ENCODE results near the gene CBX1.

Gene CBX1

DNA sequence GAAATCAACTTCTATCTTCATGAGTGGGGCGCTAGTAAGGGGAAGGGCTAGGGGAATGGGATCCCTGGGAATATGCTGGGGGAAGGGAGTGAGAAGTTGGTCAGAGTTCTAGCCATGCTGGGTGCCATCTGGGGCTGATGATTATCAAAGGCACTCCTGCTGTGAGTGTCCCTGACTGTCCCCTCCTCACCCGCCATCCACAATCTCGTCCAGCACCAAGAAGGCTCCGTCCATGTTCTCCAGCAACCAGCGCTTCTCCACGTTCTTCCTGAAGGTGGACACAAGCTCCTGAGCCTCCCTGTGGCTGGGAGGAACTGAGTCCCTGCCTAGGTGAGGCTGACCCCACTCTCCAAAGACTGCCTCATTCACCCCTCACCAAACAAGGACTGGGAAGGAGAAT is 69.3 kb downstream of the CBX1 start:
- no peaks in the 10 kb centered on the region for H3F3A ChIP-seq (ENCODE audit: insufficient read depth, low read length)
- no peak for TF ChIP-seq EZH2 (optimal IDR thresholded peaks at IDR 0.05; ENCODE audit: low read depth, low read length)
- TF ChIP-seq, protein P1, sequence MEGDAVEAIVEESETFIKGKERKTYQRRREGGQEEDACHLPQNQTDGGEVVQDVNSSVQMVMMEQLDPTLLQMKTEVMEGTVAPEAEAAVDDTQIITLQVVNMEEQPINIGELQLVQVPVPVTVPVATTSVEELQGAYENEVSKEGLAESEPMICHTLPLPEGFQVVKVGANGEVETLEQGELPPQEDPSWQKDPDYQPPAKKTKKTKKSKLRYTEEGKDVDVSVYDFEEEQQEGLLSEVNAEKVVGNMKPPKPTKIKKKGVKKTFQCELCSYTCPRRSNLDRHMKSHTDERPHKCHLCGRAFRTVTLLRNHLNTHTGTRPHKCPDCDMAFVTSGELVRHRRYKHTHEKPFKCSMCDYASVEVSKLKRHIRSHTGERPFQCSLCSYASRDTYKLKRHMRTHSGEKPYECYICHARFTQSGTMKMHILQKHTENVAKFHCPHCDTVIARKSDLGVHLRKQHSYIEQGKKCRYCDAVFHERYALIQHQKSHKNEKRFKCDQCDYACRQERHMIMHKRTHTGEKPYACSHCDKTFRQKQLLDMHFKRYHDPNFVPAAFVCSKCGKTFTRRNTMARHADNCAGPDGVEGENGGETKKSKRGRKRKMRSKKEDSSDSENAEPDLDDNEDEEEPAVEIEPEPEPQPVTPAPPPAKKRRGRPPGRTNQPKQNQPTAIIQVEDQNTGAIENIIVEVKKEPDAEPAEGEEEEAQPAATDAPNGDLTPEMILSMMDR (IDR thresholded peaks at IDR 0.05; ENCODE audit: low read length): no peak
- no peak for TF ChIP-seq EZH2phosphoT487 (IDR thresholded peaks at IDR 0.05; ENCODE audit: low read length)
- H4K20me1 ChIP-seq (ENCODE audit: insufficient read depth, low read length): no peaks in the 10 kb centered on the region
- H3K27me3 ChIP-seq (replicated peaks; ENCODE audit: insufficient read depth, low read length): 0 out of 2 replicates have a peak, but pooled peaks cover 3% of the 10 kb centered on the region
- H3K4me2 ChIP-seq (ENCODE audit: low read depth, low read length): no peak overlapping the region
- H2AFZ ChIP-seq (ENCODE audit: low read length): no peak overlapping the region
- H3K36me3 ChIP-seq (replicated peaks; ENCODE audit: insufficient read depth, low read length): no peaks in the 10 kb centered on the region
- no peaks in the 10 kb centered on the region for H3K79me2 ChIP-seq (ENCODE audit: low read length)
- no peak overlapping the region for H3K27ac ChIP-seq (ENCODE audit: low read length)
- H3K4me3 ChIP-seq (ENCODE audit: low read length): no peak overlapping the region
- no peaks in the 10 kb centered on the region for H3K9me2 ChIP-seq (replicated peaks; ENCODE audit: insufficient read depth, low read length)
- no peaks in the 10 kb centered on the region for H3K4me1 ChIP-seq (ENCODE audit: low read length)
- H3K9ac ChIP-seq (ENCODE audit: low read length): no peak overlapping the region
- DNase-seq: no peak
- no peaks in the 10 kb centered on the region for H3K9me3 ChIP-seq (replicated peaks; ENCODE audit: insufficient read depth, low read length)

DNA sequence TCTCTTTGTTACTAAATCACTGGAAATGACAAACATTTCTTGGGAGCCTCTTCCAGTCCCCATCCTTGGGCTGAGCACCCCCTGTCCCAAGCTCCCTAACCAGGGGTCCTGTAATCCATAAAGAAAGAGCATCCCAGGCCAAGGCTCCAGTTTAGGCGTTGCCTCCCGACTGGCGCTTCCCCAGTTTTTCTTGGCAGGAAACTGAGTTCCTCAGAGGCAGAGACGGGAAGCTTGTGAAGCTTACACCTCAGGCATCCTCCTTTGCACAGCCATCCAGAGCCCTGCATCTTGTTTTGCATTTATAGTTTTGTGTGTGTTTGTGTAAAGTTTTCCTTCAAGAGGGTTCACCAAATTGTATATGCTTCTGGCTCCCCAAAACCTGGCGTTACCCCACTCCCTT is 70.7 kb downstream of the CBX1 start:
- no peak overlapping the region for H3K4me2 ChIP-seq (ENCODE audit: low read depth, low read length)
- no peaks in the 10 kb centered on the region for H4K20me1 ChIP-seq (ENCODE audit: insufficient read depth, low read length)
- H3K27ac ChIP-seq (ENCODE audit: low read length): no peak overlapping the region
- H3K79me2 ChIP-seq (ENCODE audit: low read length): no peaks in the 10 kb centered on the region
- no peak overlapping the region for H3K9ac ChIP-seq (ENCODE audit: low read length)
- TF ChIP-seq EZH2 (optimal IDR thresholded peaks at IDR 0.05; ENCODE audit: low read depth, low read length) (no peak), EZH2phosphoT487 (IDR thresholded peaks at IDR 0.05; ENCODE audit: low read length) (no peak)
- TF ChIP-seq, protein P1 (IDR thresholded peaks at IDR 0.05; ENCODE audit: low read length): no peak
- H2AFZ ChIP-seq (ENCODE audit: low read length): no peak overlapping the region
- H3K4me1 ChIP-seq (ENCODE audit: low read length): peaks cover 14% of the 10 kb centered on the region
- H3F3A ChIP-seq (ENCODE audit: insufficient read depth, low read length): no peaks in the 10 kb centered on the region
- no peaks in the 10 kb centered on the region for H3K9me2 ChIP-seq (replicated peaks; ENCODE audit: insufficient read depth, low read length)
- no peak overlapping the region for H3K4me3 ChIP-seq (ENCODE audit: low read length)
- no peaks in the 10 kb centered on the region for H3K36me3 ChIP-seq (replicated peaks; ENCODE audit: insufficient read depth, low read length)
- no peaks in the 10 kb centered on the region for H3K27me3 ChIP-seq (replicated peaks; ENCODE audit: insufficient read depth, low read length)
- no peaks in the 10 kb centered on the region for H3K9me3 ChIP-seq (replicated peaks; ENCODE audit: insufficient read depth, low read length)
- DNase-seq: no peak

DNA sequence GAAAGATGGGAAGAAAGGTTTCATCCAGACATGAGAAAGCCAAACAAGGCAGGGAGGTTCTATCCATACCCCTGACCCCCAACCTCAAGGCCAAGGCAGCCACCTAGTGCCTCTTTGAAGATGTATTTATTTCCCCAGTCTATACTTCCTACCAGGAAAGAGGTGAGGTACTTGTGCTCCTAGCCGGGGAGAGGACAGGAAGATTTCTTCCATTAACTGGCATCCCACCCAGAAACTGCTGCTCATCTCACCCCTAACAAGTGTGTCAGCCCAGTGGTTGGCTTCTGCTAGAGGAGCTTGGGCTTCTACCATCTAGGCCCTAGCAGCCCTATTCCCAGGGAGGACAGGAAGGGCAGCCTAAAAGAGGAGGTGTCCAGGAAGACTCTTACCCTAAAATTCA is 72.5 kb downstream of the CBX1 start:
- H3F3A ChIP-seq (ENCODE audit: insufficient read depth, low read length): peaks cover 11% of the 10 kb centered on the region
- H3K79me2 ChIP-seq (ENCODE audit: low read length): no peaks in the 10 kb centered on the region
- no peaks in the 10 kb centered on the region for H3K36me3 ChIP-seq (replicated peaks; ENCODE audit: insufficient read depth, low read length)
- H3K9ac ChIP-seq (ENCODE audit: low read length): no peak overlapping the region
- no peaks in the 10 kb centered on the region for H3K9me3 ChIP-seq (replicated peaks; ENCODE audit: insufficient read depth, low read length)
- DNase-seq: no peak
- H3K4me2 ChIP-seq (ENCODE audit: low read depth, low read length): no peak overlapping the region
- no peak overlapping the region for H3K4me3 ChIP-seq (ENCODE audit: low read length)
- no peaks in the 10 kb centered on the region for H3K27me3 ChIP-seq (replicated peaks; ENCODE audit: insufficient read depth, low read length)
- H4K20me1 ChIP-seq (ENCODE audit: insufficient read depth, low read length): no peaks in the 10 kb centered on the region
- no peak overlapping the region for H3K27ac ChIP-seq (ENCODE audit: low read length)
- no peak overlapping the region for H2AFZ ChIP-seq (ENCODE audit: low read length)
- TF ChIP-seq, protein P1 (IDR thresholded peaks at IDR 0.05; ENCODE audit: low read length): no peak
- no peak for TF ChIP-seq EZH2 (optimal IDR thresholded peaks at IDR 0.05; ENCODE audit: low read depth, low read length)
- TF ChIP-seq EZH2phosphoT487 (IDR thresholded peaks at IDR 0.05; ENCODE audit: low read length): no peak
- H3K9me2 ChIP-seq (replicated peaks; ENCODE audit: insufficient read depth, low read length): no peaks in the 10 kb centered on the region
- peaks cover 15% of the 10 kb centered on the region for H3K4me1 ChIP-seq (ENCODE audit: low read length)
